ENCODE data around the gene HECW1.

The HECW1 gene

DNA sequence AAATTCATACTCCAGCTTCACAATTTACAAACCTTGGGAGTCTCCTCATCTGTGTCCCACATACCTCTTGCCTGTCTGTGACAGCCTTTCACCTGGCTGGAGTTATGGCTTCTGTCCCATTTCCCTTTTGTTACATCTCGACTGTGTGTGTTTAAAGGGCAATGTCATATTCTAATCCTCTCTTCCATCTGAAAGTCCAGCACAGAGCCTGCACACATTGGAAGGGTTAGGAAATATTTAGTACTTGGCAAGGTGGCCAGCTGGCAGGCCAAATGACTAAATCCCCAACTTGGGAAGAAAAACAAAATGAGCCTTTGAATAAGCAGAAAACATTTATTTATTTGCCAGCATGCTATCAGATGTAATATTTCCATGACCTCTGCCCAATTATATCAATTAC, 350.4 kb downstream of the HECW1 start:
- Mint-ChIP-seq H3K27ac (no peak overlapping the region), H3K4me3 (no peak overlapping the region), H3K4me1 (no peaks in the 10 kb centered on the region), H3K36me3 (no peaks in the 10 kb centered on the region), H3K27me3 (peaks cover 15% of the 10 kb centered on the region), H3K9me3 (no peaks in the 10 kb centered on the region)
- DNase-seq (ENCODE audit: low spot score in 2 of 2), result no peak
- ATAC-seq (ENCODE audit: low read depth), result no peak

DNA sequence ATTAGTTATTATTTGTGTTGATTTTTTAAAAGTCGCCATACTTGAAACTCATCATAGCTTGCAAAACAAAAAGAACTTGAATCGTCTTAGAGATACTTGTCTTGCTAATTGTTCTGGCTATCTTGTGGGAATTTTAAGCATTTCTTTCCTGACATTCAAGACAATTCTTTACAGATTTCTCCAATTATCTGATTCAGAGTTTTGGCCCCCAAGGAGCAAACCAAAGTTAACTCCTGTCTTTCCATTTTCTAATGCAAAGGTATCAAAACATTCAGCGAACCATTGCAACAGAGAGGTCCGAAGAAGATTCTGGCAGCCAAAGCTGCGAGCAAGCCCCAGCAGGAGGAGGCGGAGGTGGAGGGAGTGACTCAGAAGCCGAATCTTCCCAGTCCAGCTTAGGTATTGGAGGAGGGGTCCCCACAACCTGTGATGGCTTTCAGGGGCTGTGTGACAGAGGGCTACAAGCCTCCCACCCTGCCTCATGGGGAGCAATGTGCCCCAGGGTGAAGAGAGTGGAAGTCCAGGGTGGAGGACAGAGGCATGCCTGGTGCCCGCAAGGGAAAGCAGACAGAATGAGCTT, 351.0 kb downstream of the HECW1 start:
- ATAC-seq (ENCODE audit: low read depth) (no peak), DNase-seq (ENCODE audit: low spot score in 2 of 2) (no peak)
- H3K9me3 Mint-ChIP-seq, result no peaks in the 10 kb centered on the region
- no peaks in the 10 kb centered on the region for H3K36me3 Mint-ChIP-seq
- no peak overlapping the region for H3K4me3 Mint-ChIP-seq
- H3K27me3 Mint-ChIP-seq, result peaks cover 19% of the 10 kb centered on the region
- no peak overlapping the region for H3K27ac Mint-ChIP-seq
- peaks cover 3% of the 10 kb centered on the region for H3K4me1 Mint-ChIP-seq

DNA sequence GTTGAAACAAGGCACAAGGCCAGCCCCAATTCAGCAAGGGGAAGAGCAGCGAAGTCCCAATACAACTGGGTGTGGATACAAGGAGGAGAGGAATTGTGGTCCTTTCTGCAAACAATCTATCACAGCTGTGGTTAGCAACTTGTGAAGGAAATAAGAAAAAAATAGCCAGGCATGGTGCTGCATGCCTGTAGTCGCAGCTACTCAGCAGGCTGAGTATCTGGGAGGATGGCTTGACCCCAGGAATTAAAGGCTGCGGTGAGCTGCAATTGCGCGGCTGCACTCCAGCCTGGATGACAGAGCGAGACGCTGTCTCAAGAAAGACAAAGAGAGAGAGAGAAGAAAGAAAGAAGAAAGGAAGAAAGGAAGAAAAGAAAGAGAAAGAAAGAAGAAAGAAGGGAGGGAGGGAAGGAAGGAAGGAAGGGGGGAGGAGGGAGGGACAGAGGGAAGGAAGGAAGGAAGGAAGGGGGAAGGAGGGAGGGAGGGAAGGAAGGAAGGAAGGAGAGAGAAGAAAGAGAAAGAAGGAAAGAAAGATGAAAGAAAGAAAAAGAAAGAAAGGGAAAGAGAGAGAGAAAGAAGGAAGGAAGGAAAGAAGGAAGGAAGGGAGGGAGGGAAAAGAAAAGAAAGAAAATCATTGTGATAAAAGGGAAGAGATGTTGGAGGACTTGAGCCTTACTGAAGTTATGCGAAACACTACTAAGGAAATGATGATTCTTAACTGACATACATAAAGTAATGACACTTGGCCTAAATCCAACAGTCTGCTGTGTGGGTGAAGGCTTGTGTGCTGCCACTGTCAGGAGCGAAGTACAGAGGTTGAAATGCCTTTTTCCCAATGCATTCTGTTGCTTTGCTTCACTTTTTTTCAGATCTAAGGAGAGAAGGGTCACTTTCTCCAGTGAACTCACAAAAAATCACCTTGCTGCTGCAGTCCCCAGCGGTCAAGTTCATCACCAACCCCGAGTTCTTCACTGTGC, 353.4 kb downstream of the HECW1 start:
- H3K27ac Mint-ChIP-seq, result no peak overlapping the region
- peaks cover 23% of the 10 kb centered on the region for H3K27me3 Mint-ChIP-seq
- no peak for DNase-seq (ENCODE audit: low spot score in 2 of 2)
- no peaks in the 10 kb centered on the region for H3K36me3 Mint-ChIP-seq
- no peak for ATAC-seq (ENCODE audit: low read depth)
- H3K4me1 Mint-ChIP-seq, result peaks cover 3% of the 10 kb centered on the region
- H3K4me3 Mint-ChIP-seq, result no peak overlapping the region
- no peaks in the 10 kb centered on the region for H3K9me3 Mint-ChIP-seq

DNA sequence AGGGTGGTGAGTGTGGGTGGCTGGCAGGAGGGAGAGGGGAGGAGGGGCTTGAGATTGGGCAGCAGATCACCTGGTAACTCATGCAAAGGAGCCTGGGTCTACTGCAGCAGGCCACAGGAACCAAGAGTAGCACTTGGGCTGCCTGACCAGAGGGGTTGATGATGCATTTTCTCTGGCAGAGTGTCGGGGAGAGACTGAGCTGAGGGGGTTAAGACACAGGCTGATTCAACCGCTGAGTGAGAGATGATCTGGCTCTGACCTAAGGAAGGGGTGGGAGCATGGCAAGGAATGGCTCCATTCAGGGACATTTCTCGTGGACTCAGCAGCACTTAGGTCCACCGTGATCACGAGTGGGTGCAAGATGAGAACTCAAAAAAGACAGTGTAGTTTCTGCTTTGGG, 355.0 kb downstream of the HECW1 start:
- peaks cover 23% of the 10 kb centered on the region for H3K27me3 Mint-ChIP-seq
- H3K9me3 Mint-ChIP-seq, result no peaks in the 10 kb centered on the region
- ATAC-seq (ENCODE audit: low read depth), result no peak
- H3K36me3 Mint-ChIP-seq, result no peaks in the 10 kb centered on the region
- no peak for DNase-seq (ENCODE audit: low spot score in 2 of 2)
- H3K4me1 Mint-ChIP-seq, result peaks cover 3% of the 10 kb centered on the region
- H3K4me3 Mint-ChIP-seq, result no peak overlapping the region
- no peak overlapping the region for H3K27ac Mint-ChIP-seq

DNA sequence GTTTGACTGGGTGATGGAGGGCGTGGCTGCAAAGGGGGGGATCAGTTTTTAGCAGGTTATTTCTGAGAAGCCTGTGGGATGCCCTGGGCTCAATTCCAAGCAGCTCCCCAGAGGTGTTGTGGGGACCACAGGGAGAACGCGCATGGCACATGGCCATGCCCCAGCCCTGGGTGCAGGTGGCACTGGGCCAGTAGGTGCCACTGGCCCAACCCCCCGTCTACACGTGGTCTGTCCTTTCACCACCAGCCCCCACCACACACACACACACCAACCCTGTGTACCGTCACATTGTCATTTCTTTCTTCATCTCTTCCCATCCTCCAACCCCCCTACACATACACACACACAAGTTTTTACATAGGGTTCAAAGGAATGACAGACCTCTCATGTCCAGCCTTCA, 355.4 kb downstream of the HECW1 start:
- DNase-seq (ENCODE audit: low spot score in 2 of 2) (no peak), ATAC-seq (ENCODE audit: low read depth) (no peak)
- peaks cover 3% of the 10 kb centered on the region for H3K4me1 Mint-ChIP-seq
- H3K36me3 Mint-ChIP-seq, result no peaks in the 10 kb centered on the region
- no peak overlapping the region for H3K27ac Mint-ChIP-seq
- H3K27me3 Mint-ChIP-seq, result peaks cover 20% of the 10 kb centered on the region
- H3K9me3 Mint-ChIP-seq, result no peaks in the 10 kb centered on the region
- no peak overlapping the region for H3K4me3 Mint-ChIP-seq

DNA sequence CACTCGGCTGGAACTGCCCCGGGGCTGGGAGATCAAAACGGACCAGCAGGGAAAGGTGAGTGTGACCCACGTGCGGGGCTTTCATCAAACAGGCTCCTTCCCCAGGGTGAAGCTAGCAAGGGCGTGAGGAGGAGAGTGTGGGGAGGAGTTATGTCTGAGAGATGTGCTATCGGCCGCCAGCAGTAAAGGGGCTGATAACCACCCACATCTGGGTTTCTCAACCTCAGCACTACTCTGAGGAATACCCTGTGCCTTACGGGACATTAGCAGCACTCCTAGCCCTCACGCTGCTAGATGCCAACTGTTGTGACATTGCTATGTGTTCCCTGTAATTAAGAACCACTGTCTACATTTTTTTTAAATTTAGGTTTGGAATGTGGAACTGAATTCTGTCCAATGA, 356.6 kb downstream of the HECW1 start:
- Mint-ChIP-seq H3K27me3 (peaks cover 17% of the 10 kb centered on the region), H3K4me3 (no peak overlapping the region)
- DNase-seq (ENCODE audit: low spot score in 2 of 2), result no peak

DNA sequence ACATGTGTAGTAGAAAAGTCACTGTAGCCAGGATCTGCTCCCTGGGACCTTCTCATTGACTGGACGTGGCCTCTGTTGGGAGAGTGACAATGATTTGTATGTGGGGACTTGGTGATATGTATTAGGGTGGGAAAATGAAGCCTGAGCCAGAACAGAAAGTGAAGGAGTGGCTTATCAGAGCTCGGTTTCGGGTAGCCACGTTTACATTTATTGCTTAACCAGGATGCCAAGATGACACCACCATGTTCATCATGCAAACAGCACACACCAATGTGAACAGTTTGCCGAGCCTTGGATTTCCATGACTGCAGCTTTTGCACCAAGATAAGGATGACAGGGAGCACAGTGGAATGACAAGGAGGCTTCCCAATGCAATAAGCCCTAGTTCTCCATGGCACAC, 357.7 kb downstream of the HECW1 start:
- DNase-seq (ENCODE audit: low spot score in 2 of 2), result no peak

More for the DNA sequence above, 356.6 kb downstream of the HECW1 start:
- no peaks in the 10 kb centered on the region for H3K9me3 Mint-ChIP-seq
- H3K36me3 Mint-ChIP-seq, result no peaks in the 10 kb centered on the region
- peaks cover 3% of the 10 kb centered on the region for H3K4me1 Mint-ChIP-seq
- no peak overlapping the region for H3K27ac Mint-ChIP-seq
- no peak for ATAC-seq (ENCODE audit: low read depth)

DNA sequence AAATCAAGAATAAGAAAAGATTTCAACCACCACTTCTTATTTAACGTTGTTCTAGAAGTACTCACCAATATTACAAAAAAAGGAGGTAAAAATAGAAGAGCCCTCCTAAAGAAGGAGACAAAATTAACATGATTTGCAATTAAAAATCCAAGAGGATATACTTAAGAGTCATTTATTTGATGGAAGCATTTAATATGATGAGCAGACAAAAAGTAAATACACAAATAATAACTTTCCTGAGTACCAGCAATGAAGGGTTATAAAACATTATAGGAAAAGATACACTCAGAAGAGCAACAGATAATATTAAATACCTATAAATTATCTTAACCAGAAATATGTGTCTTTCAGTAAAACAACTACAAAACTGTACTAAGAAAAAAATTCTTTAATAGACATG, 363.5 kb downstream of the HECW1 start:
- DNase-seq (ENCODE audit: low spot score in 2 of 2) (no peak), ATAC-seq (ENCODE audit: low read depth) (no peak)
- H3K9me3 Mint-ChIP-seq, result no peaks in the 10 kb centered on the region
- H3K4me3 Mint-ChIP-seq, result no peak overlapping the region
- no peaks in the 10 kb centered on the region for H3K27me3 Mint-ChIP-seq
- H3K36me3 Mint-ChIP-seq, result no peaks in the 10 kb centered on the region
- no peak overlapping the region for H3K27ac Mint-ChIP-seq
- H3K4me1 Mint-ChIP-seq, result peaks cover 2% of the 10 kb centered on the region

More for the DNA sequence above, 357.7 kb downstream of the HECW1 start:
- no peak for ATAC-seq (ENCODE audit: low read depth)
- peaks cover 3% of the 10 kb centered on the region for H3K4me1 Mint-ChIP-seq
- no peak overlapping the region for H3K27ac Mint-ChIP-seq
- no peaks in the 10 kb centered on the region for H3K9me3 Mint-ChIP-seq
- H3K27me3 Mint-ChIP-seq, result peaks cover 17% of the 10 kb centered on the region
- H3K4me3 Mint-ChIP-seq, result no peak overlapping the region
- no peaks in the 10 kb centered on the region for H3K36me3 Mint-ChIP-seq

DNA sequence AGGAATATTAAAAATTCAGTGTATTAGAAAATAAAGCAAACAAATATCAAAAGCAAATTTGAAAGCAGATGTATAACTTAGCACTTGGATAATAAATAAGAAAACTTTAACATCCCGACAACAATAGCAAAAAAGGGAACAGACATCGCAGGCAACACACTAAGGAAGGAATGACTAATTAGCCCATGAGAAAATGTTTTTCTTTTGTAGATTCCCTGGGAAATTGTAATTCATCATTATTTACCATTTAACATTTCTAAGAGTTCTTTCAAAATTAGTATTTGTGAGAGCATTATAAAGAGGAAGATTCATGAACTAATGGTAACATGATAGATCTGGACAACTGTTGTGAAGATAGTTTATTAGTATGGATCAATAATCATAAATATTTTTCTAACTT, 364.4 kb downstream of the HECW1 start:
- Mint-ChIP-seq H3K4me3 (no peak overlapping the region), H3K27me3 (no peaks in the 10 kb centered on the region), H3K4me1 (peaks cover 2% of the 10 kb centered on the region), H3K9me3 (no peaks in the 10 kb centered on the region), H3K27ac (no peak overlapping the region), H3K36me3 (no peaks in the 10 kb centered on the region)
- ATAC-seq (ENCODE audit: low read depth) (no peak), DNase-seq (ENCODE audit: low spot score in 2 of 2) (no peak)

DNA sequence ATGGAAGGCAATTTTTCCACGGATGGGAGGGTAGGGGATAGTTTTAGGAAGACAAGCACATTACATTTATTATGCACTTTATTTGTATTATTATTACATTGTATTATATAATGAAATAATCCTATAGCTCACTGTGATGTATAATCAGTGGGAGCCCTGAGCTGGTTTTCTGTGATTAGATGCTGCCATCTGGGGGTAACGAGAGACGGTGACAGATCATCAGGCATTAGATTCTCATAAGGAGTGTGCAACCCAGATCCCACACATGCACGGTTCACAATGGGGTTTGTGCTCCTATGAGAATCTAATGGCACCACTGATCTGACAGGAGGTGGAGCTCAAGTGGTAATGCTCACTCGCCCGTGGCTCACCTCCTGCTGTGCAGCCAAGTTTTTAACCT, 366.6 kb downstream of the HECW1 start:
- Mint-ChIP-seq H3K4me3 (no peak overlapping the region), H3K27me3 (no peaks in the 10 kb centered on the region), H3K4me1 (peaks cover 2% of the 10 kb centered on the region), H3K9me3 (no peaks in the 10 kb centered on the region), H3K36me3 (no peaks in the 10 kb centered on the region), H3K27ac (no peak overlapping the region)
- DNase-seq (ENCODE audit: low spot score in 2 of 2), result no peak
- ATAC-seq (ENCODE audit: low read depth), result no peak

DNA sequence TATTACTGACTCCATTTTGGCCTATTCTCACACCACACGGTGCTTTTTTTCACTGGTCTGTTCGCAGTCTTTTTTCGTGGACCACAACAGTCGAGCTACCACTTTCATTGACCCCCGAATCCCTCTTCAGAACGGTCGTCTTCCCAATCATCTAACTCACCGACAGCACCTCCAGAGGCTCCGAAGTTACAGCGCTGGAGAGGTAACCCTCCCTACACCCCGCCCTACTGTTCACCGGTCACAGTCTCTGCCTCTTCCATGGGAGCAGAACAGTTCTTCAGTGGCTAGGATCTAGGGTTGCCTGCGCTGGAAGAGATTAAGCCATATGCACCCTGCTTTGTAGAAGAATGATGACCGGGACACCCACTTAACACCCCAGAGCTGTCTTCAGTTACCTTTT, 367.1 kb downstream of the HECW1 start:
- no peak overlapping the region for H3K4me3 Mint-ChIP-seq
- no peaks in the 10 kb centered on the region for H3K36me3 Mint-ChIP-seq
- peaks cover 2% of the 10 kb centered on the region for H3K4me1 Mint-ChIP-seq
- no peaks in the 10 kb centered on the region for H3K9me3 Mint-ChIP-seq
- ATAC-seq (ENCODE audit: low read depth), result no peak
- H3K27me3 Mint-ChIP-seq, result no peaks in the 10 kb centered on the region
- no peak overlapping the region for H3K27ac Mint-ChIP-seq
- no peak for DNase-seq (ENCODE audit: low spot score in 2 of 2)

DNA sequence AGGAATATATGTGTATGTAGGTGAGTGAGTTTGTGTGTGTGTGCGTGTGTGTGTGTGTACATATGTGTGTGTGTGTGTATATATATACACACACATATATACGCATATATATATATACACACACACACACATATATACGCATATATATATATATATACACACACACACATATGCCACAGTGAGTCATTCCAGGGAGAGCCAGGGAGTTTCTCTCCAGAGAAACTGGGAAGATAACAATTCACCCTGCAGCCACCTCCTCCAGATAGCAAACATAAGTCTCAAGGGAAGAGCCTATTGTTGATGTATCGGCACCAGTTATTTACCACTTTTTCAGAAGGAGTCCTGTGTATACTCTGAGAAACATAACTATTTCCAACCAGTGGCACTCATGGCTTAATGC, 368.1 kb downstream of the HECW1 start:
- Mint-ChIP-seq H3K9me3 (no peaks in the 10 kb centered on the region), H3K27ac (no peak overlapping the region), H3K4me3 (no peak overlapping the region), H3K4me1 (peaks cover 2% of the 10 kb centered on the region), H3K36me3 (no peaks in the 10 kb centered on the region), H3K27me3 (peaks cover 2% of the 10 kb centered on the region)
- ATAC-seq (ENCODE audit: low read depth) (no peak), DNase-seq (ENCODE audit: low spot score in 2 of 2) (no peak)

DNA sequence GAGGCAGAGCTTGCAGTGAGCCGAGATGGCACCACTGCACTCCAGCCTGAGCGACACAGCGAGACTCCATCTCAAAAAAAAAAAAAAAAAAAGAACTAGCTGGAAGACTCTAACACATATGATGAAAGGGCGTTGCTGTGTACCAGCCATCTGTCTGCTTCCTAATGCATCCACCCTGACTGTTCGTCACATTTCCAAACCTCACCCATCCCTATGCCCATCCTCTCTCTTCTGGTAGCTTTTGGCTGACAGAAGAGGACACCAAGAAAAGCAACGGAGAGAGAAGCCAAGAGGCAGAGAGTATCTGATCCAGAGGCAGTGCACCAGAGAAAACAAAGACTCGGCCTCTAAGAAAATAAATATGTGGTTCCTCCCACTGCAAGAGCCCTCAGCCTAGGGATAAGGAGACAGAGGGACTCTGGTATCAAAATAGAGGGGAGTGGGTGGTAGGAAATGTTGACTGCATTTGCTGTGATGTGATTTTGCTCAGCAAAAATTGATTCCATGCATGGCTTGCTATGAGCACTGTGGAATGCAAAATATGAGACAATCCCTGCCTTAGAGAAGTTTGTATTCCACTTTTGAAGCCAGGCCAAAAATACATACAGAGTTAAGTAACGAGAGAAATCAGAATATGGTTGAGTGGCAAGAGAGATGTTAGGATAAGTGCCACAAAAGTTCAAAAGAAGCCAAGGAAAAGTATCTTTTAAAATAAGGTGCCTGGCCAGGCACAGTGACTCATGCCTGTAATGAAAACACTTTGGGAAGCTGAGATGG, 369.6 kb downstream of the HECW1 start:
- Mint-ChIP-seq H3K36me3 (no peaks in the 10 kb centered on the region), H3K27me3 (peaks cover 2% of the 10 kb centered on the region), H3K9me3 (no peaks in the 10 kb centered on the region), H3K27ac (no peak overlapping the region), H3K4me3 (no peak overlapping the region), H3K4me1 (peaks cover 2% of the 10 kb centered on the region)
- DNase-seq (ENCODE audit: low spot score in 2 of 2) (no peak), ATAC-seq (ENCODE audit: low read depth) (no peak)

DNA sequence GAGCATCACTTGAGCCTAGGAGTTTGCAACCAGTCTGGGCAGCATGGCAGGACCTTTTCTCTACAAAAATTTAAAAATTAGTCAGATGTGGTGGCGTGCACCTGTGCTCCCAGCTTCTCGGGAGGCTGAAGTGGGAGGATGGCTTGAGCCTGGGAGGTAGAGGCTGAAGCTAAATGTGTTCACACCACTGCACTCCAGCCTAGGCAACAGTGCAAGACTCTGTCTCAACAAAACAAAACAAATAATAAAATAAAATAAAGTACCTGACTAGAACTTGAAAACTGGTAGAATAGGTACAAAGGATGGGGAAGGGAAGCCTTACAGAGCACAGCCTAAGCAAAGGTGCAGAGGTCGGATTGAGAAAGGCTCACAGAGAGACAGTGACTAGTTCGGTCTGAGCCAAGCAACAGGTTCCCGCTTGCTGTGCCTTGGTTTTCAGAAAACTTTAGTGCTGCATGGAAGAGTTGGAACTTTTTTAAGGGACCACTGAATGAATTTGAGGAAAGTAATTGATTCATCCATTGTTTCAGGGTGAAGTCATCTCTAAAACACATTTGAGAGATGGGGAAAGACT, 370.3 kb downstream of the HECW1 start:
- peaks cover 2% of the 10 kb centered on the region for H3K27me3 Mint-ChIP-seq
- ATAC-seq (ENCODE audit: low read depth) (no peak), DNase-seq (ENCODE audit: low spot score in 2 of 2) (no peak)
- H3K4me3 Mint-ChIP-seq, result no peak overlapping the region
- peaks cover 1% of the 10 kb centered on the region for H3K4me1 Mint-ChIP-seq
- H3K9me3 Mint-ChIP-seq, result no peaks in the 10 kb centered on the region
- no peak overlapping the region for H3K27ac Mint-ChIP-seq
- H3K36me3 Mint-ChIP-seq, result no peaks in the 10 kb centered on the region

Data from memory B cell (primary cell).